HG03439 (cell line): ENCODE data around the gene NAA80.
"Not testable (repeated sequence)": the region's sequence is repeated elsewhere in the genome, so short reads cannot be mapped to it uniquely, and the experiment has no call there.

ENCODE experiments used
- ATAC-seq: cut with Tn5 transposase; IDR thresholded peaks from one replicate; pipeline ENCODE4 v1.9.1; 2021; ENCODE audit warnings: mild to moderate bottlenecking, moderate library complexity; ENCODE audit not compliant: unreplicated experiment

NAA80 gene

DNA sequence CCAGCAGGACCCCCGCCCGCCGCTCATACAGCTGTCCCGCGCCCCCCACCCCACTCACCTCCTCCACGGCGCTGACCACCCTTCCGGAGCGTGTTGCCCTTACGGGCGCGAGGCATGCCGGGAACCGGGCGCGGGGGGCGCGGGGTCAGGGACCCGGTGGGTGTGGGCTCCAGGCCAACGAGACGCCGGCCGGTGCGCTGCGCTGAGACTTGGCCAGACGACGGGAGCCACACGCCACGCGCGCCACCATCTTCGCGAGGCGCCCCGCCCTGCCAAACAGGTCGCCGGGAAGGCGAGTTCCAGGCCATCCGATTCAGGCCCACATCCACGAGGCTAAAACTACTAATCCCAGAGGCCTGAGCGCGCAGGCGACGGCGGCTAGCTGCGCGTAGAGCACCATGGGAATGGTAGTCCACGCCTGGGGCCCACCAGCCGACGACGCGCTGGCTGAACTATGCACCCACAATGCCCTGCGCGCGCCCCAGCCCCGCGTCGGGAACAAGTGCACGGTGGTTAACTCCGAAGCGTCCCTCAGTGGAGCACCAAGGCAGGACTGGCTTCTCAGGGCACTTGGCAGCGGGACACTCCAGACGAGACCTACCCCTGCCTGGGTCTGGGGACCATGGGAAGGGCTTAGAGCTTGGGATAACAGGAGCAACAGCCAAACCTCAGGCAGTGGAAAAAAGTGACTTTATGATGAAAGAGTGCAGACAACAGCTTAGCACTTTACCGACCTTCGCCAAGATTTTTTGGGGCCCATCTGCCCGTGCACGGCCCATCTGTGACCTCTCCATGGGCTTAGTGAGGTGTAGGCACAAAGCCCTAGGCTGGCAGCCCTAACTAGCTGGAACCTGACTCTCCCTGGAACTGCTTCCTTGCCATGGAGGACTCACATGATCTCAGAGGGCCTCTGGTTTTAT lies 6.8 kb downstream of the NAA80 start, which contains the start of gene IFRD2:
Gene IFRD2 (minus strand): TSS at position 271 of the 920 bp plus-strand sequence. CDS start 155 bp downstream, at position 116.
- peak; percentile 90 for ATAC-seq

DNA sequence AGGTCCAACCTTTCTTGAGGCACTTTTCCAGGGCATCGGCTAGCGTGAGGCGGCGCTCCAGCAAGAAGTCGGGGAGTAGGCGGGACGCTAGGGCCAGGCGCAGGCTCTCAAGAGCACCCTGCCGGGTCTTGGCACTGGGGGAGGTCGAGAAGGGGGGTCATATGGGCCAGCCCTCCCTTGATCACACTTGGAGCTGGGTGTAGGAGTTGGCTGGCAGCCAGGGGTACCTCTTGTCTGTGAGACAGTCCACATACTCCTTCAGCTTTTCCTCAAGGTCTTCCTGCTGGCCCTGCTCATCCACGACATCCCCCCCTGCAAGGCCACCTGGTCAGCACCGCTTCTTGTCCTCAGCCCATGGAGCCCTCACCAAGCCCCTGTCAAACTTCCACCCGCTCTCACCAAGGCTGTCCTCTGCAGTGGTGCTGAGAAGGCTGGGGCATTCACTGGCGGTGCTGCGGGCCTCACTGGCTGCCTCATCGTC lies 9.0 kb downstream of the NAA80 start:
- ATAC-seq = no peak

DNA sequence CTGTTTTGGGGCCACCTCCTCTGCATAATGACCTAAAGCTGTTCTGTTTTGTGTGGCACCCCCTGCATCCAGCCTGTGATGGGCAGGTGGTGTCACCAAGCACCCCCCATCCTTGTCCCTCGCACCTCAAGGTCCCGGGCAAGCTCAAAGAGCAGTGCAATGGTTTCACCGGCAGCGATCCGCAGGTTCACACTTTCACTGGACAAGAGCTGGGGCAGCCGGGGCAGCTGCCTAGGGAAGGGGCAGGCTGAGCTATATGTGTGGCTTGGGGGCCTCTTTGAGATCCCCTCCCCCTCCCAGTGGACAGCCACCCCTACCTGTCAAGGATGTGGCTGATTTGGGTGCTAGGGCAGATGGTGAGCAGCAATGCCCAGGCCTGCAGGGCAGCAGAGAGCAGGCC lies 10.1 kb downstream of the NAA80 start:
- ATAC-seq = no peak

DNA sequence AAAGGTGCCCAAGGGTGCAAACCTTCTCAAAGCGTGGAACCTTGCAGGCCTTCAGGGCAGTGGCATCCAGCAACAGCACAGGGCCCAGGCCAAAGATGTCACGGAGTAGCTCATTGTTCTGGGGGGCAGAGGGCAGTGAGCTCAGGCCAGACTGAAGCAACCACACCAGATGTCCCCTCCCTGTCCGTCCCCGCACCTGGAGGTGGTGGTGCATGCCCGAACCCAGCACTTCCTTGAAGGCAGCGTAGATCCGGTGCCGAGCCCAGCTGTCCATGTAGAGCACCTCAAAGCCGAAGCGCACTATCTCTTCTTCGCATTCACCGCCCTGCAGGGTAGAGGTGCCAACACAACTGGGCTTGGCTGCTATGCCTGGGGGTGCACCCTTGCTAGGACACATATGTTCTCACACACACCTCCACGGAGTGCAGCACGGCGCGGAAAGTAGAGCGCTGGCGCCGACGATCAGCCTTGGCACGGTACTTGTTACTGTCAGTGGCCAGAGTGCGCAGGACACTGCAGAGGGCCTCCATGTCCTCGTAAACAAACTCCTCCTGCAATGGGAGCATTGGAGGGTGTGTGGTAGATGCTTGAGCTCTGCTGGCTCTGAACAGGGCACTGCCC lies 10.7 kb downstream of the NAA80 start:
- ATAC-seq = no peak

DNA sequence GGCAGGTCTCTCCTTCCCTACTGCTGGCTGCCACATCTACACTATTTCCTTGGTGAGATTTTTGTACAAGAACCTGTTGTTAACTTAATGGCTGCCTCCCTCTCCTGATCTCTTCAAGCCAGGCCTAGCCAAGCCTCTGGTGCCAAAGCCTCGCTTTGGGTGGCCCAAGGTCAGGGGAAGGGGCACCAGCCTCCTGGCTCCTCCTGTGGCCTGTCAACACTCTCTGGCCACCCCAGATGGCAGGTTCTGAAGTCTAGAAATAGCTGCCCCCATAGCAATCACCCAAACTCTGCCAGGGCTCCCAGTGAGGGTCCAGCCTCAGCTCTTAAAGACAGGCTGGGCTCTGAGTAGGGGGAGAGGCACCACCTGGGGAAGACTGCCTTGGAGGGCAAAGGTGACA lies 11.9 kb downstream of the NAA80 start:
- ATAC-seq = no peak

DNA sequence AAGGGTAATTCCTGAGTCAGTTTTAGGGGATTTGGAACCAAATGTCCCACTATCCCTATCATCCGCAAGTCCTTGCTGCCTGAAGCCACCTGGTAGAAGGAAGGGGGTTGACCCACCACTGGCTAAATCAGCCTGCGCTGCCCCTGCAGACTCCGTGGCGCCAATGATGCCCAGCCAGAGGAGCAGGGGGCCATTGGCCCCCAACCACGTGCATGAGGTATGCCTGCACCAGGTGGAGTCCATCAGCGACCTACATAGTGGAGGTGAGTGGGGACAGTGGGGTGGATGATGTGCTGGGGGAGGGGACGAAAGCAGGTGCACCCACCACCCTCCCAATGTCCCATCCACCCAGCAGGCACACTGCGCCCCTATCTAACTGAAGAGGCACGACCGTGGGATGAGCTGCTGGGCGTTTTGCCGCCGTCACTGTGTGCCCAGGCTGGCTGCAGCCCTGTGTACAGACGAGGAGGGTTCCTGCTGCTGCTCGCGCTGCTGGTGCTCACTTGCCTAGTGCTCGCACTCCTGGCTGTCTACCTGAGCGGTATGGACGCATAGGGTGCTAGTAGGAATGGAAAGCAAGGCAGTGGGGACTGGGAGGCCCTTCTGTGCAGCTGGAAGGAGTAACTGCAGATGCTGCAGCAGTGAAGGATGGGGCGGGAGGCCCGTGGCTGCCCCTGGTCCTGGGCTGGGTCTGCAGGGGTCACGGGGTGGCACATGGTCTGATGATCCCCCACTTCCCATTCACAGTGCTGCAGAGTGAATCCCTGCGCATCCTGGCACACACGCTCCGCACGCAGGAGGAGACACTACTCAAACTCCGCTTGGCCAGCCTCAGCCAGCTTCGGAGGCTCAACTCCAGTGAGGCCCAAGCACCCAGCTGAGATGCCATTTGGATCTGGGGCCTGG lies 12.6 kb downstream of the NAA80 start:
- no peak for ATAC-seq

DNA sequence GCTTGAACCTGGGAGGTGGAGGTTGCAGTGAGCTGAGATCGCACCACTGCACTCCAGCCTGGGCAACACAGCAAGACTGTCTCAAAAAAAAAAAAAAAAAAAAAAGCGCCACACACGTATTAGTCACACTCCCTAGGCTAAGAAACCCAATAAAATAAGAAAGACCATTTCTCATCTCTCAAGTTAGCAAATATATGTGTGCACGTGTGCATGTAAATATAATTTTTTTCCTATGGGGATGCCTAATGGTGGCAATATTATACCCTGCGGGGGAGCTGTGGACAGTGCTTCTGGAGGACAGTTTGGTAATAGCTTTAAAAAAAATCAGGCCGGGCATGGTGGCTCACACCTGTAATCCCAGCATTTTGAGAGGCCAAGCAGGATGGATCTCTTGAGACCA lies 15.1 kb downstream of the NAA80 start:
- ATAC-seq = not testable (repeated sequence)

DNA sequence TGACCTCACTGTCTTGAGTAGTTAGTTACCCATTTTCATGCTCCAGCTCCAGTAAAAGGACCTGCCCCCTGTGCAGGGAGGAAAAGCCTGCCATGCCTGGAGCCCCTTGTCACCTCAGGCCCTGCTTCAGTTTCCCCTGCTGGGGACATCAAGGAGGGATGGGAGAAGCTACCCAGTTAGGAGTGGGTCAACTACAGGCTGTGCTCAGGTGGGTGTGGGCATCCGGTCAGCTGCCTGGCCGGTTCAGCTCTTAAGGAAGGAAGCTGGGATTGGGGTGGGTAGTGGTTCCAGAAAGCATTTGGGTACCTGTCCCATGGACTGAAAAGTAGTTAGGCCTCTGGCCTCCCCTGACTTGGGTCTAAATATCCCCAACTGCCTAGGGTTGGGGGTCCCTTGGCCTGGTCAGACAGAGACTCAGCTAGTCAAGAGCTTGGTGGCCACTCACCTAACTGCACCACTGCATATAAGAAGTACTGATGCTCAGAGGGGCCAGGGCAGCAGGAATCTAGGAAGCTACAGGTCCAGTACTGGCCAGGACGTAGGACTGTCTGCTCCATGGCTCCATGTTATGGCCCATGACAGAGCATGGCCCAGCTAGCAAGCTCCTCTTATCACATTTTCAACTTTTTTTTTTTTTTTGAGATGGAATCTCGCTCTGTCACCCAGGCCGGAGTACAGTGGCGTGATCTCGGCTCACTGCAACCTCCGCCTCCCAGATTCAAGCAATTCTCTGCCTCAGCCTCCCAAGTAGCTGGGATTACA lies 19.8 kb downstream of the NAA80 start:
- no peak for ATAC-seq

DNA sequence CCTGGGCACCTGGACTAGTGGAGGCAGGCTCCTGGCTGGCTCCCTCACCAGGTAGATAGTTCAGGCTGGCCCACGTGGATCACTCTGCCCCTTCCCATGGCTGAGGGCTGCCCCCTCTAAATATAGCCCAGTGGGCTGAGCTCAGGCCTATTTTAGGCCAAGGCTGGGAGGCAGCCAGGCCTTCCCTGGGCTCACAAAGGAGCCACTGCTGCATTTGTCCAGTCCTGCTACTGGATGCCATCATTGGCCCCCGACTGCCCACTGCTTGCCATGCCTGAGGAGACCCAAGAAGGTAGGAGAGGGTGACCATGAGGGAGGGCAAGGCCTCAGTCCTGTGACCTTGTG lies 20.4 kb downstream of the NAA80 start, which contains the start of gene LSMEM2:
Gene LSMEM2 (plus strand): TSS at position 208 of the 345 bp plus-strand sequence. CDS start 27 bp downstream, at position 235.
- ATAC-seq = no peak

DNA sequence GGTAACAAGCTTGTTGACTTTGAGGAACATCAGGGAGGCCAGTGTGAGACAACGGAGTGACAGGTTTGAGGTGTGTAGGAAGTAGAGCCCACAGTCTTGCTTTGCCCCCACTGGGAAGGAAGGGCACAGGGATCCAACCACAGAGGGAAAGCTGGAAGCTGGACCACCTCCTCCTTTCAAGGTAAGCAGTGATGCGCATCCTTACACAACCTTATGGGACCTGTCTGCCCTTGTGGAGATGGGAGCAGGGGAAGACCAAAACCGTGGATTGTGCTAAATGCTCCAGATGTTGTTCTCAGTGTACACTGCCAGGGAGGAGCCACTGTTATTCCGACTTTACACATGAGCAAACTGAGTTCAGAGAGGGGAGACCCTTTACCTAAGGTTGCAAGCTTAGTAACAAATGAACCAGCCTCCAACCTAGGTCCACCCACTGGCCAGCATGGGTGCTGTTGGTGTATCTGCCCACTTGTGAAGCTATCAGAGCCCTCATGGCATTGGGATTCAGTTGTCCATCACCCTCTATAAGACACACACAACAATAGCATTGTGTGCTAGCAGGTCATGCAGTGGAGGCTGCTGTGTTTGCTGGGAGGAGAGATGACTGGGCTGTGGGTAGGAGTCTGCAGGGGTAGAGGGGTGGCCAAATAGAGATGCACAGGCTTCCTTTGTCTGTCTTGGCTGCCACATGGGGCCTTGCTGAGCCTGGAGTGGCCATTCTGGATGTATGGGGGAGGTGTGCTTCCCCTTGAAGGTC lies 20.9 kb downstream of the NAA80 start:
- ATAC-seq = no peak

DNA sequence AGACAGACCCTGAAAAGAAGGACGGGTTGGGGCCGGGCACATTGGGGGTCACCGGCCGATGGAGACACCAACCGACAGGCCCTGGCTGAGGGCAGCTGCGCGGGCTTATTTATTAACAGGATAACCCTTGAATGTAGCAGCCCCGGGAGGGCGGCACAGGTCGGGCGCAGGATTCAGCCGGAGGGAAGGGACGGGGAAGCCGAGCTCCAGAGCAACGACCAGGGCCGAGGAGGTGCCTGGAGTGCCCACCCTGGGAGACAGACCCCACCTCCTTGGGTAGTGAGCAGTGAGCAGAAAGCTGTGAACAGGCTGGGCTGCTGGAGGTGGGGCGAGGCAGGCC lies 22.5 kb downstream of the NAA80 start:
- no peak for ATAC-seq

DNA sequence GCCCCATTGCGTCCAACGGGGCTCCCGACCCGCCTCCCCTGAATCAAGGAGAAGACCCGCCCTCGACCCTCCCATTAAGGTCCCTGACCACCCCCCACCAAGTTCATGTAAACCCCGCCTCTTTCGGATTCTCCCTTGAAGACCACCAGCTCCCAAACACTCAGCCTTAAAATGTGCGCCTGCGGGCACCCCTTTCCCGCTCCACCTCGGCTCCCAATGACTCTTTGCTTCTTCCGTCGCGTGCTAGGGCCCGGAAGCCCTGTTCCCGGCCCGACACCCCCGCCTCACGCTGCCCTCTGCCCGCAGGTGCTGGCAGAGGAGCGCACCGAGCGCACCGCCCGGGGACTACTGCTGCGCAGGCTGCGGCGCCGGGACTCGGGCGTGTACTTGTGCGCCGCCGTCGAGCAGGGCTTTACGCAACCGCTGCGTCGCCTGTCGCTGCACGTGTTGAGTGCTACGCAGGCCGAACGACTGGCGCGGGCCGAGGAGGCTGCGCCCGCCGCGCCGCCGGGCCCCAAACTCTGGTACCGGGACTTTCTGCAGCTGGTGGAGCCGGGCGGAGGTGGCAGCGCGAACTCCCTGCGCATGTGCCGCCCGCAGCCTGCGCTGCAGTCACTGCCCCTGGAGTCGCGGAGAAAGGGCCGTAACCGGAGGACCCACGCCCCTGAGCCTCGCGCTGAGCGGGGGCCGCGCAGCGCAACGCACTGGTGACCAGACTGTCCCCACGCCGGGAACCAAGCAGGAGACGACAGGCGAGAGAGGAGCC lies 23.0 kb downstream of the NAA80 start:
- ATAC-seq = no peak

DNA sequence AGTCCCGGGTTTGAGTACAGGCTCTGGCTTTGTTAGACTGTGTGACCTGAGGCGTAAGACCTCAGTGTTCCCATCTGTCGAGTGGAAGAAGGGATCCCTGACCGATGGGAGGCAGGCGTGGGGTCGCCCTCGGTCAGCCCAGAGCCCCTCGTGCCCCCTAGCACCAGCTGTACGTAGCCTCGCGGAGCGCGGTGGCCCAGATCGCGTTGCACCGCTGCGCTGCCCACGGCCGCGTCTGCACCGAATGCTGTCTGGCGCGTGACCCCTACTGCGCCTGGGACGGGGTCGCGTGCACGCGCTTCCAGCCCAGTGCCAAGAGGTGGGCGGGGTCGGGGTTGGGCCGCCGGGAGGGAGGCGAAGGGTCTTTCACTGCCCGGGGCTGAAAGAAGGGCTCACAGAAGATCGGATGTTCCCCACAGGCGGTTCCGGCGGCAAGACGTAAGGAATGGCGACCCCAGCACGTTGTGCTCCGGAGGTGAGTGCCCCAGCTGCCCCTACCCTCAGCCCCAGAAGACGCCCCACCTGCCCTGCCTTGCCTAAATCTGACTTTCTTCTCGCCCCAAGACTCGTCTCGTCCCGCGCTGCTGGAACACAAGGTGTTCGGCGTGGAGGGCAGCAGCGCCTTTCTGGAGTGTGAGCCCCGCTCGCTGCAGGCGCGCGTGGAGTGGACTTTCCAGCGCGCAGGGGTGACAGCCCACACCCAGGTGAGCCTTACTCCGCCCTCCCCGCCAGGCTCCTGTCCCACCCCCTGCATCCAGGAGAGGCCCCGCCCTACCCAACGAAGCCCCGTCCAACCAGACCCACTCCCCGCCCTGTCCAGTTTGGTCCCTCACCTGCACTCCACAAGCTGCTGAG lies 23.8 kb downstream of the NAA80 start:
- ATAC-seq = no peak

DNA sequence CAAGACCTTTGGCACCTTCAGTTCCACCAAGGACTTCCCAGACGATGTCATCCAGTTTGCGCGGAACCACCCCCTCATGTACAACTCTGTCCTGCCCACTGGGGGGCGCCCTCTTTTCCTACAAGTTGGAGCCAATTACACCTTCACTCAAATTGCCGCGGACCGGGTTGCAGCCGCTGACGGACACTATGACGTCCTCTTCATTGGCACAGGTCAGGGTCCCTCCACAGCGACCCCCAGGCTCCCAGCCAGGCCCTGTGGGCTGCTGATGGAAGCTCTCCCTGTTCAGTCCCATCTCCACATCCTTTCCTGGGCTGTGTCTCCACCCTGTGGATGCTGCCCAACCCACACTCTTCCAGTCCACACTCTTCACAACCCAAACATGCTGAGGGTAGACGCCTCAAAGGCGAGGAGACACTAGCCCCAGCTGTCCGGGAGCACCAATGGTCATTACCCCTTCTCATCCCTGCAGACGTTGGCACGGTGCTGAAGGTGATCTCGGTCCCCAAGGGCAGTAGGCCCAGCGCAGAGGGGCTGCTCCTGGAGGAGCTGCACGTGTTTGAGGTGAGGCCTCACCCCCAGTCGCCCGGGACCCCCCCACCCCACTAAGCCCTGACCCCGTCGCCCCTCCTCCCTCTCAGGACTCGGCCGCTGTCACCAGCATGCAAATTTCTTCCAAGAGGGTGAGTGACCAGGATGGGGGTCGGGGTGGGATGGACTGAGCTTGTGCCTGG lies 24.7 kb downstream of the NAA80 start:
- ATAC-seq = no peak

DNA sequence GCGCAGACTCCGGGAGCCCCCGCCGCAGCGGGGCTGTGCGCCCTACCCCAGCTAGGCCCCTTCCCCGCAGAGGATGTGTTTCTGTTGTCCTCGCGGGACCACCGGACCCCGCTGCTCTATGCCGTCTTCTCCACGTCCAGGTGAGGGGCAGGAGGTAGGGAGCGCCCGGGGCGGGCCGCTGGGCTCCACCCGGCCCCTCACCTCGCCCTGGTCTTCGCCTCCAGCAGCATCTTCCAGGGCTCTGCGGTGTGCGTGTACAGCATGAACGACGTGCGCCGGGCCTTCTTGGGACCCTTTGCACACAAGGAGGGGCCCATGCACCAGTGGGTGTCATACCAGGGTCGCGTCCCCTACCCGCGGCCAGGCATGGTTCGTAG lies 25.5 kb downstream of the NAA80 start:
- ATAC-seq = no peak

DNA sequence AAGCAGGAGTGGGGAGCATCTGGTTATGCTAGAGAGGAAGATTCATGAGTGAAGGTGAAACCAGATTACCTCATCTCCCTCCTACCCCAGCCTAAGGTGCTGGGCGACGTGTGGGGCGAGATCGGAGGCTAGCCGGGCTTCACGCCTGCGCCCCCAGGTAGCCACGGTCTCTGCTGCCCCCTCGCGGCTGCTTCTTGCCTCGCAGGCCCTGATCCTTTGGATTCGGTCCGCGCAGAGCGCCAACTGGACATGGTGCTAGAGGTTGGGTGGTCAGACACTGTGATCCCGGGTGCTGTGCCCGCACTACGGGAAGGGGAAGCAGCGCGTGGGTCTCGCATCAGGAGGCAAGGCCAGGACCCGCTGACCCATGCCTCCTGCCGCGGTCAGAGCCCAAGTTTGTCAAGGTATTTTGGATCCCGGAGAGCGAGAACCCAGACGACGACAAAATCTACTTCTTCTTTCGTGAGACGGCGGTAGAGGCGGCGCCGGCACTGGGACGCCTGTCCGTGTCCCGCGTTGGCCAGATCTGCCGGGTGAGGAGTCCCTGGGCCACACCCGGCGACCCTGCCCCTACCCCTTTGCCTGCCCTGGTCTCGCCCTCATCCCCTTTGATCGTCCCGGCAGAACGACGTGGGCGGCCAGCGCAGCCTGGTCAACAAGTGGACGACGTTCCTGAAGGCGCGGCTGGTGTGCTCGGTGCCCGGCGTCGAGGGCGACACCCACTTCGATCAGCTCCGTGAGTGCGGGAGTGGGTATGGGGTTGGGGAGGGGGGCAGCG lies 26.1 kb downstream of the NAA80 start:
- peak; percentile 74 for ATAC-seq

DNA sequence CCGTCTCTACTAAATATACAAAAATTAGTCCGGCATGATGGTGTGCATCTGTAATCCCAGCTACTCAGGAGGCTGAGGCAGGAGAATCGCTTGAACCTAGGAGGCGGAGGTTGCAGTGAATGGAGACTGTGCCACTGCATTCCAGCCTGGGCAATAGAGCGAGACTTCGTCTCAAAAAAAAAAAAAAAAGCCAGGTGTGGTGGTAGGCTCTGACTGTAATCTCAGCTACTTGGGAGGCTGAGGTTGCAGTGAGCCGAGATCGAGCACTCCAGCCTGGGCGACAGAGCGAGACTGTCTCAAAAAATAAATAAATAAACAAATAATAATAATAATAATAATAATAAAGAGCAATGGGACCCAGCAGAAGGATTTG lies 26.7 kb downstream of the NAA80 start:
- ATAC-seq = not testable (repeated sequence)
